ENCODE measurements around the gene PABPN1L. TPM values are rescaled to one million over a fixed set of nuclear protein-coding genes. Genes with fewer than 3 reads are reported as not detected.

The PABPN1L gene
- total and polyA plus RNA-seq, 2 of the 8 experiments (the other 6 are each of a cell fraction or from before 2014, with no cell fraction given): not detected

DNA sequence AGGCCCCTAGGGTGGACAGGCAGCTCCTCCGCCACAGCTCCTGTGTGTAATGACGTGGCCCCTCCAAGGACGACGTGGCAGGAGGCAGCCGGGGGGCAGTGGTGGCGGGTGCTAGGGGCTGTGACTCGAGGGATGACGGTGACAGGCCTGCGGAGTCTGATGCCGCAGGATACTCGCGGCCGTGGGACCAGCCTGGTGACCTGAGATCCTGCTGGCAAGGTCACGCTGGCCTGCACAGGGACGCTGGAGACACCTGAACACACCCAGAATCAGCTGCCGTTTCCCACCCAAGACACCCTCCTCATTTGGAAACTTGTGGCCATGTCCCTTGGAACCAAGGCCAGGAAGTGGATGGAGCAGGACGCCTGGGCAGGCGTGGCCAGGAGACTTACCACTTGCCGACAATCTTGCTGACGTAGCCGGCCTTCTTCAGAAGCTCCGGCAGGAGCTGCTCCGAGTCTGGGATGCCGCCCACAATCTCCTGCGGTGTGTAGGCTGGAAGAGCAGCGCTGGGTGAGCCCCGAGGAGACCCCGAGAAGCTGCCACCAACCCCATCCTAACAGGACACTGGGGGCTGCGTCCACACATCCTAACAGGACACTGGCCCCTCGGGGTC is 25.8 kb downstream of the PABPN1L start:
- Histone ChIP-seq H3K9ac (replicated peaks in 1 of 4; ENCODE audit: extremely low read depth in 1 of 4, low read depth in 3 of 4, low read length in 3 of 4) (no peak overlapping the region), H3K14ac (ENCODE audit: insufficient read length) (no peak overlapping the region), H2BK5ac (ENCODE audit: low read depth, low read length) (no peak overlapping the region), H2AK5ac (ENCODE audit: low read depth, low read length) (no peak overlapping the region), H3K36me3 (ENCODE audit: control insufficient read depth in 2 of 4, insufficient read depth in 4 of 4, low read length in 3 of 4) (peaks cover 0 to 5% (median 0%) of the 10 kb centered on the region in 4 experiments; a peak in 2 of 8 replicates), H3K4me1 (replicated peaks in 1 of 4; ENCODE audit: control insufficient read depth in 3 of 4, insufficient read depth in 4 of 4, low read length in 3 of 4) (no peaks in the 10 kb centered on the region), H3K9me3 (ENCODE audit: insufficient read depth in 2 of 2, low read depth in 1 of 2, low read length in 1 of 2) (no peaks in the 10 kb centered on the region), H2BK20ac (ENCODE audit: low read length) (no peak overlapping the region), H2BK15ac (ENCODE audit: low read length) (no peak overlapping the region), H3K23me2 (ENCODE audit: low read depth, low read length) (no peaks in the 10 kb centered on the region), H3K4ac (replicated peaks; ENCODE audit: insufficient read length, low read depth, low read length) (no peak overlapping the region), H3K4me2 (ENCODE audit: insufficient read depth in 1 of 2, low read depth in 2 of 2, low read length in 2 of 2) (no peak overlapping the region), H2BK120ac (replicated peaks; ENCODE audit: low read depth, low read length) (no peak overlapping the region), H4K5ac (ENCODE audit: insufficient read length, low read depth, low read length) (no peak overlapping the region), H3K27me3 (replicated peaks in 1 of 4; ENCODE audit: control insufficient read depth in 3 of 4, extremely low read depth in 1 of 4, insufficient read depth in 3 of 4, low read length in 3 of 4) (no peaks in the 10 kb centered on the region), H3K79me2 (ENCODE audit: control insufficient read depth in 1 of 2, insufficient read depth in 2 of 2, low read length in 2 of 2) (no peaks in the 10 kb centered on the region), H3K79me1 (ENCODE audit: low read depth, low read length) (no peaks in the 10 kb centered on the region), H3K23ac (ENCODE audit: insufficient read length) (no peak overlapping the region), H3K18ac (ENCODE audit: extremely low read depth, low read length) (no peak overlapping the region), H4K91ac (replicated peaks; ENCODE audit: insufficient read length, low read length) (no peak overlapping the region), H4K20me1 (replicated peaks in 1 of 2; ENCODE audit: control insufficient read depth in 1 of 2, insufficient read depth in 2 of 2, low read length in 2 of 2) (no peaks in the 10 kb centered on the region), H2AFZ (ENCODE audit: low read length) (no peak overlapping the region), H3K56ac (replicated peaks; ENCODE audit: insufficient read length, low read depth, low read length) (no peak overlapping the region), H3K27ac (ENCODE audit: low read depth, low read length) (no peak overlapping the region), H4K8ac (ENCODE audit: extremely low read depth, insufficient read depth, low read length) (no peak overlapping the region), H2BK12ac (ENCODE audit: low read depth, low read length) (no peak overlapping the region), H3K4me3 (ENCODE audit: extremely low read depth in 1 of 4, insufficient read depth in 2 of 4, low read depth in 3 of 4, low read length in 4 of 4) (no peak overlapping the region)
- no peak for FAIRE-seq
- no peak for TF ChIP-seq PHF8 (conservative IDR thresholded peaks at IDR 0.05; ENCODE audit: low read depth, low read length)
- TF ChIP-seq HDAC2 (IDR thresholded peaks at IDR 0.05; ENCODE audit: borderline replicate concordance in 1 of 2, low read depth in 2 of 2, low read length in 2 of 2): no peak
- TF ChIP-seq BACH1 (IDR thresholded peaks at IDR 0.05; ENCODE audit: low read length): no peak
- no peak for TF ChIP-seq TEAD4 (IDR thresholded peaks at IDR 0.05; ENCODE audit: low read depth, low read length)
- no peak for TF ChIP-seq SAP30 (IDR thresholded peaks at IDR 0.05; ENCODE audit: insufficient read depth, insufficient replicate concordance, low read length)
- TF ChIP-seq SIX5 (IDR thresholded peaks at IDR 0.05; ENCODE audit: low read depth, low read length): no peak
- TF ChIP-seq EZH2 (IDR thresholded peaks at IDR 0.05; ENCODE audit: low read depth, low read length, severe bottlenecking): no peak
- TF ChIP-seq CBX8 (IDR thresholded peaks at IDR 0.05; ENCODE audit: borderline replicate concordance, low read depth, low read length): no peak
- TF ChIP-seq FOSL1 (IDR thresholded peaks at IDR 0.05; ENCODE audit: insufficient read depth, low read depth, low read length): no peak
- TF ChIP-seq POLR2AphosphoS5 (IDR thresholded peaks at IDR 0.05; ENCODE audit: low read depth, low read length): no peak
- no peak for TF ChIP-seq POU5F1 (IDR thresholded peaks at IDR 0.05; ENCODE audit: low read depth, low read length)
- TF ChIP-seq KDM4A (IDR thresholded peaks at IDR 0.05; ENCODE audit: low read depth, low read length, severe bottlenecking): no peak
- 94% methylated on average over 22 of the region's 30 CpGs; no CpG with 5 or more reads in 1 of the 2 experiments for WGBS, 2 experiments (ENCODE audit: extremely low coverage in 1 of 2, insufficient coverage in 1 of 2, insufficient read length in 1 of 2, insufficient replicate concordance in 2 of 2, low coverage in 1 of 2, low lambda C conversion rate in 2 of 2, missing lambda C conversion rate in 1 of 2)
- POLR2A ChIA-PET (ENCODE audit: partially characterized antibody): interaction anchor here (0.9 kb wide), 1 partner anchor 36 kb away, joined by 3 read pairs; no protein-coding TSS in a partner anchor
- CTCF ChIA-PET (ENCODE audit: partially characterized antibody): interaction anchor here (0.9 to 2.7 kb wide), 7 partner anchors 11 to 27 kb away, joined by 3 to 10 read pairs (median 6); partner anchors contain the start of gene TRAPPC2L
- no peak for DNase-seq (ENCODE audit: low read depth in 1 of 2, low spot score in 2 of 2)

All from H1 (cell line).